K562 (cell line): ENCODE measurements around the gene PSMC4. TPM values are rescaled to one million over a fixed set of nuclear protein-coding genes. Genes with fewer than 3 reads are reported as not detected.

Experiments
- ATAC-seq: fragments of 200-7000 bp; cut with Tn5 transposase; 3 replicates; pipeline ENCODE4 v1.9.1; 2020; ENCODE audit warnings: moderate library complexity
- BruUV-seq: library from RNA; stranded (reverse); fragments of 400-500 nt; replicated peaks from 2 replicates; lab custom pipeline; 2021; lab: Mats Ljungman, UMichigan
- CTCF ChIA-PET: fragments of 300-600 bp; formaldehyde crosslinking; extraction: SDS; loops from one replicate; lab custom pipeline; 2021; ENCODE audit warnings: low intra/inter-chr PET ratio; lab: Yijun Ruan, JAX
- POLR2A ChIA-PET: fragments of 300-600, 350-650 bp; sonication (Branson Sonifier 250); formaldehyde crosslinking; extraction: SDS; loops from one replicate; lab custom pipeline; 2021; ENCODE audit warnings: antibody characterized with exemption, inconsistent platforms; lab: Yijun Ruan, JAX
- DNase-seq, 4 experiments: peaks; one replicate each; pipeline versions ENCODE4 v3.0.0 to v3.0.0-alpha.2; 2011 to 2018; ENCODE audit warnings: low spot score in 3 of 4, mixed read lengths in 3 of 4; ENCODE audit errors: extremely low read depth in 1 of 4
- FAIRE-seq: peaks from 2 replicates; lab custom pipeline; 2011; peaks lifted over from hg19 to GRCh38; lab: Jason Lieb, UNC
- H2AFZ ChIP-seq: 2 replicates; pipeline ENCODE4 v1.6.0; 2011; ENCODE audit warnings: low read depth, low read length, control low read depth, inconsistent platforms
- H3K27ac ChIP-seq: fragments of 200-600 bp; 3 replicates; pipeline ENCODE4 v1.8.0; 2011; ENCODE audit warnings: low read depth, mild to moderate bottlenecking, control low read depth, inconsistent platforms, low read length, moderate library complexity, mixed read lengths; ENCODE audit errors: extremely low read depth
- H3K27me3 ChIP-seq, 2 experiments: fragments of 300-600 bp in 1 of 2; 2 replicates in 1 of 2; 3 replicates in 1 of 2; pipeline versions ENCODE4 v1.6.0 to v1.8.0; 2011; ENCODE audit warnings: inconsistent platforms in 2 of 2, low read length in 2 of 2, mild to moderate bottlenecking in 1 of 2, mixed read lengths in 1 of 2, moderate library complexity in 1 of 2; ENCODE audit not compliant: control insufficient read depth in 2 of 2, insufficient read depth in 2 of 2
- H3K36me3 ChIP-seq: fragments of 300-600 bp; 3 replicates; pipeline ENCODE4 v1.8.0; 2011; ENCODE audit warnings: mild to moderate bottlenecking, low read length, inconsistent platforms; ENCODE audit not compliant: control insufficient read depth, insufficient read depth
- H3K4me1 ChIP-seq, 2 experiments: fragments of 200-600 bp in 1 of 2; replicated peaks in 1 of 2; 2 replicates in 1 of 2; 3 replicates in 1 of 2; pipeline versions ENCODE4 v1.5.1 to v1.8.0; 2011; ENCODE audit warnings: inconsistent platforms in 2 of 2, low read length in 2 of 2, mild to moderate bottlenecking in 1 of 2, mixed read lengths in 1 of 2, moderate library complexity in 1 of 2; ENCODE audit not compliant: control insufficient read depth in 2 of 2, insufficient read depth in 2 of 2
- H3K4me2 ChIP-seq: 2 replicates; pipeline ENCODE4 v1.6.1; 2011; ENCODE audit warnings: low read length, control low read depth, inconsistent platforms, mixed read lengths; ENCODE audit not compliant: insufficient read depth
- H3K4me3 ChIP-seq: fragments of 200-600 bp; sonication (generic), shearing (Covaris generic); 2 replicates; pipeline ENCODE4 v1.5.1; 2016; ENCODE audit warnings: control low read depth, inconsistent platforms
- H3K79me2 ChIP-seq: fragments of 200-600 bp; 3 replicates; pipeline ENCODE4 v1.8.0; 2011; ENCODE audit warnings: low read length, inconsistent platforms; ENCODE audit not compliant: control insufficient read depth, insufficient read depth
- H3K9ac ChIP-seq, 2 experiments: 2 replicates each; pipeline versions ENCODE4 v1.6.0 to v1.6.1; 2011; ENCODE audit warnings: low read depth in 2 of 2, low read length in 2 of 2, control low read depth in 1 of 2, inconsistent platforms in 1 of 2, mild to moderate bottlenecking in 1 of 2, mixed read lengths in 1 of 2; ENCODE audit not compliant: insufficient read depth in 1 of 2
- H3K9me1 ChIP-seq: one replicate; pipeline ENCODE4 v1.6.0; 2011; ENCODE audit warnings: inconsistent platforms, mild to moderate bottlenecking, low read length, moderate library complexity; ENCODE audit not compliant: control insufficient read depth, insufficient read depth
- H3K9me3 ChIP-seq: replicated peaks from 2 replicates; pipeline ENCODE4 v1.5.1; 2011; ENCODE audit warnings: low read depth, low read length, inconsistent platforms; ENCODE audit not compliant: control insufficient read depth, insufficient read depth
- H4K20me1 ChIP-seq: replicated peaks from 2 replicates; pipeline ENCODE4 v1.6.1; 2011; ENCODE audit warnings: low read length, inconsistent platforms, mixed read lengths; ENCODE audit not compliant: control insufficient read depth, insufficient read depth
- CBX1 ChIP-seq: sonication (generic); IDR thresholded peaks from 2 replicates; pipeline ENCODE4 v1.6.1; 2016; ENCODE audit warnings: antibody characterized with exemption, low read depth, mild to moderate bottlenecking
- CBX5 ChIP-seq: IDR thresholded peaks from 2 replicates; pipeline ENCODE4 v1.6.1; 2014; ENCODE audit warnings: low read depth, borderline replicate concordance
- GABPA ChIP-seq: fragments of 200-800 bp; sonication (Bioruptor generic); conservative IDR thresholded peaks from 2 replicates; pipeline ENCODE4 v1.6.1; 2016; ENCODE audit warnings: low read depth, missing genetic modification characterization, missing compliant biosample characterization
- POLR2H ChIP-seq: IDR thresholded peaks from 2 replicates; pipeline ENCODE4 v1.6.1; 2016; ENCODE audit warnings: missing genetic modification characterization, low read depth, mild to moderate bottlenecking, control low read depth, missing compliant biosample characterization, moderate library complexity
- TRIM24 ChIP-seq, 2 experiments: fragments of 450-650 bp; IDR thresholded peaks; 2 replicates each; pipeline ENCODE4 v1.6.1; 2016
- TSC22D4 ChIP-seq: fragments of 450-650 bp; IDR thresholded peaks from 2 replicates; pipeline ENCODE4 v1.6.1; 2016; ENCODE audit warnings: missing genetic modification characterization, missing biosample characterization, control low read depth
- ZBTB17 ChIP-seq: fragments of 450-650 bp; formaldehyde crosslinking; IDR thresholded peaks from 2 replicates; pipeline ENCODE4 v1.4.0; 2020; ENCODE audit warnings: mild to moderate bottlenecking
- whole genome bisulfite sequencing: fragments of 100-300 bp; shearing (Covaris generic); methylation state at CpG from one replicate; pipeline ENCODE4 v1.1.6; 2016; ENCODE audit warnings: low coverage, mixed read lengths; ENCODE audit not compliant: insufficient coverage; ENCODE audit errors: missing lambda C conversion rate; 5-methylcytosine and 5-hydroxymethylcytosine counted together
- in situ Hi-C: fragments of 300-500 bp; cut with MboI; formaldehyde crosslinking; loops from 4 replicates; pipeline ENCODE4 v1.15.0; 2018; ENCODE audit warnings: inconsistent platforms, mixed read lengths
- intact Hi-C: fragments of 100-400 bp; cut with micrococcal nuclease; formaldehyde crosslinking; loops from 2 replicates; pipeline ENCODE4 v1.14.2; 2022
- polyA plus RNA-seq, 8 experiments: library from polyadenylated mRNA; depleted of rRNA in 4 of 8; stranded (reverse) in 5 of 8; unstranded in 3 of 8; fragments of >200 nt; fragmentation: Nextera tagmentation in 2 of 8; fragmentation: Illumina TruSeq in 1 of 8; extraction: Ambion mirVana in 2 of 8; extraction: Trizol in 1 of 8; gene quantifications; 2 replicates each; pipeline versions ENCODE4 v1.2.1 to v1.2.3, GENCODE V29; 2011 to 2014; ENCODE audit warnings: inconsistent platforms in 1 of 8, missing spikeins in 1 of 8
- total RNA-seq, 7 experiments: library from RNA; depleted of rRNA in 6 of 7; stranded (reverse); fragments of >200 nt in 6 of 7; fragmentation: Illumina TruSeq in 2 of 7; extraction: Trizol in 2 of 7; gene quantifications; 2 replicates each; pipeline versions ENCODE4 v1.2.1 to v1.2.3, GENCODE V29; 2011 to 2021; ENCODE audit warnings: low replicate concordance in 1 of 7
- TF ChIP-seq, protein P1 (sequence below): sonication (generic); formaldehyde crosslinking; IDR thresholded peaks from 2 replicates; pipeline ENCODE4 v1.8.0; 2023; ENCODE audit warnings: mild to moderate bottlenecking, missing genetic modification reagents
- TF ChIP-seq, protein P2 (sequence below), 2 experiments: fragments of 250-450 bp in 1 of 2; fragments of 450-650 bp in 1 of 2; sonication (Bioruptor Pico) in 1 of 2; IDR thresholded peaks; 2 replicates each; pipeline versions ENCODE4 v1.6.1 to v1.8.0; 2016 to 2021; ENCODE audit warnings: mild to moderate bottlenecking in 2 of 2, moderate library complexity in 2 of 2, missing compliant biosample characterization in 1 of 2, missing genetic modification characterization in 1 of 2

PSMC4 gene
- total and polyA plus RNA-seq, 9 of the 15 experiments (the other 6 are each of a cell fraction or from before 2014, with no cell fraction given) = 45.9 to 475 (median 142) TPM

DNA sequence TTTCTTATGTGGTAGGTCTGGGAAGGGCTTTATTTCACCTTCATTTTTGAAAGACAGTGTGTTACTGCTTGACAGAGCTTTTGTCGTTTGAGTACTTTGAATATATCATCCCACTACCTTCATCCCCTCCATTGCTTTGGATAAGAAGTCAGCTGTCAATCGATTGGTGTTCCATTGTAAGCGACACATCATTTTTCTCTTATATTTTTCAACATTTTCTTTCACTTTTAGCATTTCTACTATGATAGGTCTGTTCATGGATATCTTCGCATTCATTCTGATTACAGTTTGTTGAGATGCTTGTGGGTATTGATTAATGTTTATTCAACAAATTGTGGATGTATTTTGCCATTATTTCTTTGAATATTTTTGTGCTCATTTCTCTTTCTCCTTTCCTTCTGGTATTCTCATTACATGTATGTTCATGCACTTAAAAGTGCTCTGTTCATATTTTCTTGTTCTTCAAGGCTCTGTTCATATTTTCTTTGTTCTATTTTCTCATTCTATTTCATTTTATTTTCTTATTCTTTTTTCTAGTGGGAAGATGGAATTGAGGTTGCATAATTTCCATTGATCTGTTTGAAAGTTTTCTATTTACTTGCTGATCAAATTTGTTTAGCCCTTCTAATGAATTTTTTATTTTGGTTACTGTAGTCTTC is 55.1 kb downstream of the PSMC4 start:
- in situ Hi-C loops = no loop called here
- no peak for FAIRE-seq
- CTCF ChIA-PET = no interaction called here
- TF ChIP-seq ZBTB17 (CRISPR knock-in tag) (no peak), GABPA (tag) (no peak), TRIM24 (IDR thresholded peaks at IDR 0.05) (peak in 1 of 2 experiments; percentile 50; a peak in 2 of 4 replicates), CBX1 (peak; percentile 56; the same call in 1 of the 2 replicates), TSC22D4 (tag) (no peak), CBX5 (peak; percentile 93), POLR2H (tag) (0 out of 2 replicates have a peak, but pooled peaks have one; percentile 20)
- TF ChIP-seq, protein P1, sequence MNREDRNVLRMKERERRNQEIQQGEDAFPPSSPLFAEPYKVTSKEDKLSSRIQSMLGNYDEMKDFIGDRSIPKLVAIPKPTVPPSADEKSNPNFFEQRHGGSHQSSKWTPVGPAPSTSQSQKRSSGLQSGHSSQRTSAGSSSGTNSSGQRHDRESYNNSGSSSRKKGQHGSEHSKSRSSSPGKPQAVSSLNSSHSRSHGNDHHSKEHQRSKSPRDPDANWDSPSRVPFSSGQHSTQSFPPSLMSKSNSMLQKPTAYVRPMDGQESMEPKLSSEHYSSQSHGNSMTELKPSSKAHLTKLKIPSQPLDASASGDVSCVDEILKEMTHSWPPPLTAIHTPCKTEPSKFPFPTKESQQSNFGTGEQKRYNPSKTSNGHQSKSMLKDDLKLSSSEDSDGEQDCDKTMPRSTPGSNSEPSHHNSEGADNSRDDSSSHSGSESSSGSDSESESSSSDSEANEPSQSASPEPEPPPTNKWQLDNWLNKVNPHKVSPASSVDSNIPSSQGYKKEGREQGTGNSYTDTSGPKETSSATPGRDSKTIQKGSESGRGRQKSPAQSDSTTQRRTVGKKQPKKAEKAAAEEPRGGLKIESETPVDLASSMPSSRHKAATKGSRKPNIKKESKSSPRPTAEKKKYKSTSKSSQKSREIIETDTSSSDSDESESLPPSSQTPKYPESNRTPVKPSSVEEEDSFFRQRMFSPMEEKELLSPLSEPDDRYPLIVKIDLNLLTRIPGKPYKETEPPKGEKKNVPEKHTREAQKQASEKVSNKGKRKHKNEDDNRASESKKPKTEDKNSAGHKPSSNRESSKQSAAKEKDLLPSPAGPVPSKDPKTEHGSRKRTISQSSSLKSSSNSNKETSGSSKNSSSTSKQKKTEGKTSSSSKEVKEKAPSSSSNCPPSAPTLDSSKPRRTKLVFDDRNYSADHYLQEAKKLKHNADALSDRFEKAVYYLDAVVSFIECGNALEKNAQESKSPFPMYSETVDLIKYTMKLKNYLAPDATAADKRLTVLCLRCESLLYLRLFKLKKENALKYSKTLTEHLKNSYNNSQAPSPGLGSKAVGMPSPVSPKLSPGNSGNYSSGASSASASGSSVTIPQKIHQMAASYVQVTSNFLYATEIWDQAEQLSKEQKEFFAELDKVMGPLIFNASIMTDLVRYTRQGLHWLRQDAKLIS (CRISPR knock-in tag) = no peak
- TF ChIP-seq, protein P2, sequence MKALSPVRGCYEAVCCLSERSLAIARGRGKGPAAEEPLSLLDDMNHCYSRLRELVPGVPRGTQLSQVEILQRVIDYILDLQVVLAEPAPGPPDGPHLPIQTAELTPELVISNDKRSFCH (CRISPR knock-in tag; IDR thresholded peaks at IDR 0.05) = no peak
- TF ChIP-seq, protein P2 (tag; IDR thresholded peaks at IDR 0.05) = no peak

More for the DNA sequence above, 55.1 kb downstream of the PSMC4 start:
- intact Hi-C loops = no loop called here
- Histone ChIP-seq H2AFZ (no peak overlapping the region), H4K20me1 (no peaks in the 10 kb centered on the region), H3K4me2 (no peak overlapping the region), H3K27ac (no peak overlapping the region), H3K9me1 (no peaks in the 10 kb centered on the region), H3K27me3 (no peaks in the 10 kb centered on the region), H3K4me1 (no peaks in the 10 kb centered on the region), H3K79me2 (no peaks in the 10 kb centered on the region), H3K36me3 (no peaks in the 10 kb centered on the region), H3K4me3 (no peak overlapping the region), H3K9me3 (peaks cover 12% of the 10 kb centered on the region), H3K9ac (no peak overlapping the region)
- no TSS peak for BruUV-seq
- POLR2A ChIA-PET = no interaction called here
- WGBS = 12% methylated on average over 4 of the region's 4 CpGs
- ATAC-seq (no peak), DNase-seq (peak in 1 of 4 experiments; percentile 19)
